ENCODE data around the gene OR5D14. TPM values are rescaled to one million over a fixed set of nuclear protein-coding genes. Genes with fewer than 3 reads are reported as not detected.

The OR5D14 gene
- total RNA-seq (2022; extraction: Qiagen RNA extraction), result not detected in 5 replicates

DNA sequence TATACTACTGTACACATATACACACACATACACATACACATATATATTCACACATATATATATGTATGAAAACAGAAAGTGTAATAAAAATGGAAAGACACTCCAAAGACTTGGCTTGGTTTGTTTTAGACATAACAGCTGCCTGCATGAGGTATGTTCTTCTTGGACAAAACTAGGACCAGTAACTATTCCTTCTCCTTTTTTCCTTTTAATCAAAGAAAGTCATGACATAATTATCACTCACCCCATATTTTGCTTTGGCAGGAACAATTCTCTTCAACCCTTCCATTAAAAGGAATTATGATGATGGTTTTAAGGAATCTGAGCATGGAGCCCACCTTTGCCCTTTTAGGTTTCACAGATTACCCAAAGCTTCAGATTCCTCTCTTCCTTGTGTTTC, at the start of gene OR5D14:
Gene OR5D14 (plus strand): TSS at position 301 of the 400 bp plus-strand sequence. CDS start 0 bp downstream, at position 301.

DNA sequence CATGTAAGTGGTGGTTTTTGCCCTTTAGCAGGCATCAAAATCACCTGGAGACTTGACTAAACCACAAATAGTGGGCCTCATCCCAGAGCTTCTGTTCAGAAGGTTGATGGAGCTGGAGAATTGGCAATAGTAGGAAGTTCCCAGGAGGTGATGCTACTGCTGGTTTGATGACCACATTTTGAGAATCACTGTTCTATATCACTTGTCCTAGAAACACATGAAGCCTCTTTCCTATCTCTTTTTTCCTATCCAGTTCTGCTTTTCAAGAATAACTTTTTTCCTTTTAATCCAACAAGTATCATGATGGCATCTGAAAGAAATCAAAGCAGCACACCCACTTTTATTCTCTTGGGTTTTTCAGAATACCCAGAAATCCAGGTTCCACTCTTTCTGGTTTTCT, 22.2 kb upstream of the OR5D14 start, which contains the start of gene OR5D13:
Gene OR5D13 (plus strand): TSS at position 301 of the 400 bp plus-strand sequence. CDS start 0 bp downstream, at position 301.

GRCh38 chr11:55811067-55811466, 15.7 kb downstream of the OR5D14 start, which contains the start of gene OR5L1:
Gene OR5L1, plus strand, starts transcription at chr11:55811367. Its CDS starts 100 bp downstream, at chr11:55811467.

DNA sequence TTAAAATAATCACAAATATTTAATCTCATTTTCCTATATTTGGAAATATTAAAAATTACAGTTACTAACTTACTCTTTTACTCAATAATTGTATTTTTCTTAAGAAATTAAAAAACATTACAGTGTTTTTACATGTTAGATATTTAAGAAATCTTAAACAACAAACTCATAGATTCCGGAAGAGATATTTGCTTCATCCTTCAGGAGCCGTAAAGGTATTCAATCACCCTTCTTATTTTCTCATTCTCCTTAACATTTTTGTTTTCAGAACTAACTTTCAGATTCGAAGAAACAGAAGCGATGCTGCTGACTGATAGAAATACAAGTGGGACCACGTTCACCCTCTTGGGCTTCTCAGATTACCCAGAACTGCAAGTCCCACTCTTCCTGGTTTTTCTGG, 24.0 kb downstream of the OR5D14 start, which contains the start of gene OR5D18:
Gene OR5D18 (plus strand): TSS at position 301 of the 400 bp plus-strand sequence. CDS start 0 bp downstream, at position 301.

DNA sequence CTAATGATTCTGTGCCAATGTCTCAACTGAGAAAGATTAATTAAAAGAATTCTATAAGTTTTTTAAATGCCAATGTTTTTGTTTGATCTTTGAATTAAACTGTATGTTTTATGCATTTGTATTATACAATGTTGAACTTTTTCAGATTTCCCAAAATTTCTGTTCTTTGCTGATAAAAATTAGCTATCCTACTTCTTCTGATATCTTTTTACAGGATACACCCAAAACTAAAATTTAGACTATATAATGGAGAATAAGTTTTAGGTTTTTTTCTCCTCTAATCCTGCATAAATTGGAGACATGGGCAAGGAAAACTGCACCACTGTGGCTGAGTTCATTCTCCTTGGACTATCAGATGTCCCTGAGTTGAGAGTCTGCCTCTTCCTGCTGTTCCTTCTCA, 31.6 kb downstream of the OR5D14 start, which contains the start of gene OR5L2:
Gene OR5L2 (plus strand): TSS at position 301 of the 400 bp plus-strand sequence. CDS start 0 bp downstream, at position 301.

DNA sequence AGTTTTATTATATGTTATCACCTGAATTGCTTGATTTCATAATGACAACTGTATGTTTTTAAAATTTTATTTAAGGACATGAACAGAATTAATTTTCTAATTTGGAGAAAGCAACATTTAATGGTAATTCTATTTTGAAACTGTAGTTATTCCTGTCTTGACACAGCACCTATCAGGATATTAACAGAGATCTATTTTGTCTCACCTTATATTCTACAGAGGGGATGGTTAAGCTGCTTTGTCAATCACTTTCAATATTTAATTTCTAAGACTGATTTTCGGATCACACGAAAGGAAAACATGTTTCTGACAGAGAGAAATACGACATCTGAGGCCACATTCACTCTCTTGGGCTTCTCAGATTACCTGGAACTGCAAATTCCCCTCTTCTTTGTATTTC, 43.1 kb downstream of the OR5D14 start, which contains the start of gene OR5D16:
Gene OR5D16 (plus strand): TSS at position 301 of the 400 bp plus-strand sequence. CDS start 0 bp downstream, at position 301.

Other genes with a start within 250 kb of the OR5D14 start
- gene OR4C15, start 241.1 kb upstream of the OR5D14 start, total RNA-seq (2022; extraction: Qiagen RNA extraction), result not detected in 5 replicates
- gene OR4C16, start 223.4 kb upstream of the OR5D14 start, total RNA-seq (2022; extraction: Qiagen RNA extraction), result not detected in 5 replicates
- not detected in 5 replicates for gene OR4C11, start 187.9 kb upstream of the OR5D14 start, total RNA-seq (2022; extraction: Qiagen RNA extraction)
- not detected in 5 replicates for gene OR4P4, start 160.4 kb upstream of the OR5D14 start, total RNA-seq (2022; extraction: Qiagen RNA extraction)
- gene OR4S2, start 147.2 kb upstream of the OR5D14 start, total RNA-seq (2022; extraction: Qiagen RNA extraction), result not detected in 5 replicates
- not detected in 5 replicates for gene OR4C6, start 133.4 kb upstream of the OR5D14 start, total RNA-seq (2022; extraction: Qiagen RNA extraction)
- not detected in 5 replicates for gene OR5D13, start 22.1 kb upstream of the OR5D14 start, total RNA-seq (2022; extraction: Qiagen RNA extraction)
- gene OR5L1, start 15.8 kb downstream of the OR5D14 start, total RNA-seq (2022; extraction: Qiagen RNA extraction), result not detected in 5 replicates
- not detected in 5 replicates for gene OR5D18, start 24.1 kb downstream of the OR5D14 start, total RNA-seq (2022; extraction: Qiagen RNA extraction)
- gene OR5L2, start 31.7 kb downstream of the OR5D14 start, total RNA-seq (2022; extraction: Qiagen RNA extraction), result not detected in 5 replicates
- not detected in 5 replicates for gene OR5D16, start 43.2 kb downstream of the OR5D14 start, total RNA-seq (2022; extraction: Qiagen RNA extraction)
- gene TRIM51, start 87.7 kb downstream of the OR5D14 start, total RNA-seq (2022; extraction: Qiagen RNA extraction), result not detected in 5 replicates
- not detected in 5 replicates for gene OR5W2, start 119.0 kb downstream of the OR5D14 start, total RNA-seq (2022; extraction: Qiagen RNA extraction)
- gene OR5I1, start 140.8 kb downstream of the OR5D14 start, total RNA-seq (2022; extraction: Qiagen RNA extraction), result not detected in 5 replicates
- not detected in 5 replicates for gene OR10AG1, start 174.4 kb downstream of the OR5D14 start, total RNA-seq (2022; extraction: Qiagen RNA extraction)
- not detected in 5 replicates for gene OR5F1, start 199.1 kb downstream of the OR5D14 start, total RNA-seq (2022; extraction: Qiagen RNA extraction)
- gene OR5AS1, start 232.1 kb downstream of the OR5D14 start, total RNA-seq (2022; extraction: Qiagen RNA extraction), result not detected in 5 replicates